GM12892 (cell line): ENCODE results near the gene GPR18.

Experiments
- POLR2A ChIP-seq: IDR thresholded peaks from 2 replicates; pipeline ENCODE4 v1.6.1; 2011; ENCODE audit warnings: low read depth, low read length, control low read depth
- POLR2AphosphoS5 ChIP-seq: IDR thresholded peaks from 2 replicates; pipeline ENCODE4 v1.6.1; 2011; ENCODE audit warnings: low read depth, low read length, control low read depth
- TAF1 ChIP-seq: IDR thresholded peaks from 2 replicates; pipeline ENCODE4 v1.6.1; 2011; ENCODE audit warnings: low read depth, mild to moderate bottlenecking, control low read depth, low read length, borderline replicate concordance

GRCh38 chr13:99269627-99270241, 11.6 kb upstream of the GPR18 start:
- TF ChIP-seq TAF1 (no peak), POLR2A (no peak), POLR2AphosphoS5 (no peak)
